Measurements from ENCODE around the gene SPAG16.

DNA sequence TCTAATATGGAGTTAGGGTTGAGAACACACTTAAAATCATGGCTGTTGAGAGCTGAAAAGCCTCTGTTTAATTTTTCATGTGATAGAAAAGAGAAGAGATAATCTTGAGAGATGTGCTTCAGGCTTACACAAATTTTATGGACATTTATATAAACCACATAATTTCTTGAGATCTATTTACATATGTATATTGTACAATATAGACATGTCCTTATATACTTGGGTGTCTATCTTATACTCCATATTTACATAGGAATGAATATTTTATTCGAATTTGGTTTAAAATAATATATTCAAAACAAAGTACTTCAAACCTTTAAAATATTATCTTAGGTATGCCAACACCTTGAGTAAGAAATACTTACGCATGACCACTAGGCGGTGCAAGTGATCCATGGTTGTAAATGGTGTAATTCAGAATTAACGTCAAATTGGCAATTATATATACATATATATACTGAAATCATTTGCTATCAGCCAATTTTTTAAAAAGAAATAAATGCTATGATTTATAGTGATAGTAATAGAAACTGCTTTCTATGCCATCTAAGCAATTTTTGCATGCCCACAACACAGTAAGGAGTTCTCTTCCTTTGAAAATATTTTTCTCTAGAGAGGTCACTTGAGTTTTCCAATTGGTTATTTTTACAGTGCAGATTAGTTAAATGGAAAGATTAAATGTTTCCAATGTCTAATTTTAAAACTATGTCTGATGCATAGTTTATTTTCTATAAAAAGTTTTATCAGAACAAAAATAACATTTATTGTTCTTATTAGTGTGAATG, 37.6 kb upstream of the SPAG16 start:
- TF ChIP-seq EZH2phosphoT487 (IDR thresholded peaks at IDR 0.05; ENCODE audit: borderline replicate concordance, low read depth) = no peak
- TF ChIP-seq SIN3A (IDR thresholded peaks at IDR 0.05; ENCODE audit: borderline replicate concordance, low read depth, low read length) = no peak
- TF ChIP-seq, protein P1, sequence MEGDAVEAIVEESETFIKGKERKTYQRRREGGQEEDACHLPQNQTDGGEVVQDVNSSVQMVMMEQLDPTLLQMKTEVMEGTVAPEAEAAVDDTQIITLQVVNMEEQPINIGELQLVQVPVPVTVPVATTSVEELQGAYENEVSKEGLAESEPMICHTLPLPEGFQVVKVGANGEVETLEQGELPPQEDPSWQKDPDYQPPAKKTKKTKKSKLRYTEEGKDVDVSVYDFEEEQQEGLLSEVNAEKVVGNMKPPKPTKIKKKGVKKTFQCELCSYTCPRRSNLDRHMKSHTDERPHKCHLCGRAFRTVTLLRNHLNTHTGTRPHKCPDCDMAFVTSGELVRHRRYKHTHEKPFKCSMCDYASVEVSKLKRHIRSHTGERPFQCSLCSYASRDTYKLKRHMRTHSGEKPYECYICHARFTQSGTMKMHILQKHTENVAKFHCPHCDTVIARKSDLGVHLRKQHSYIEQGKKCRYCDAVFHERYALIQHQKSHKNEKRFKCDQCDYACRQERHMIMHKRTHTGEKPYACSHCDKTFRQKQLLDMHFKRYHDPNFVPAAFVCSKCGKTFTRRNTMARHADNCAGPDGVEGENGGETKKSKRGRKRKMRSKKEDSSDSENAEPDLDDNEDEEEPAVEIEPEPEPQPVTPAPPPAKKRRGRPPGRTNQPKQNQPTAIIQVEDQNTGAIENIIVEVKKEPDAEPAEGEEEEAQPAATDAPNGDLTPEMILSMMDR (IDR thresholded peaks at IDR 0.05) = peak; percentile 87
- no peak for TF ChIP-seq RCOR1 (IDR thresholded peaks at IDR 0.05; ENCODE audit: low read length)
- no peak for TF ChIP-seq RXRA (IDR thresholded peaks at IDR 0.05; ENCODE audit: borderline replicate concordance, low read depth)
- TF ChIP-seq, protein P2, sequence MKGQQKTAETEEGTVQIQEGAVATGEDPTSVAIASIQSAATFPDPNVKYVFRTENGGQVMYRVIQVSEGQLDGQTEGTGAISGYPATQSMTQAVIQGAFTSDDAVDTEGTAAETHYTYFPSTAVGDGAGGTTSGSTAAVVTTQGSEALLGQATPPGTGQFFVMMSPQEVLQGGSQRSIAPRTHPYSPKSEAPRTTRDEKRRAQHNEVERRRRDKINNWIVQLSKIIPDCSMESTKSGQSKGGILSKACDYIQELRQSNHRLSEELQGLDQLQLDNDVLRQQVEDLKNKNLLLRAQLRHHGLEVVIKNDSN (IDR thresholded peaks at IDR 0.05; ENCODE audit: borderline replicate concordance, low read depth) = no peak
- no peak for TF ChIP-seq POLR2AphosphoS5 (IDR thresholded peaks at IDR 0.05; ENCODE audit: low read depth, low read length)
- TF ChIP-seq ELF1 (IDR thresholded peaks at IDR 0.05) = no peak
- no peak for TF ChIP-seq YY1 (IDR thresholded peaks at IDR 0.05; ENCODE audit: low read depth)
- TF ChIP-seq SMC3 (IDR thresholded peaks at IDR 0.05; ENCODE audit: low read depth, low read length) = peak; percentile 35
- TF ChIP-seq RFX5 (IDR thresholded peaks at IDR 0.05; ENCODE audit: low read length) = no peak
- TF ChIP-seq FOXM1 (IDR thresholded peaks at IDR 0.05; ENCODE audit: low read depth) = no peak
- TF ChIP-seq, protein P3, sequence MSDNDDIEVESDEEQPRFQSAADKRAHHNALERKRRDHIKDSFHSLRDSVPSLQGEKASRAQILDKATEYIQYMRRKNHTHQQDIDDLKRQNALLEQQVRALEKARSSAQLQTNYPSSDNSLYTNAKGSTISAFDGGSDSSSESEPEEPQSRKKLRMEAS (IDR thresholded peaks at IDR 0.05; ENCODE audit: low read depth) = no peak
- TF ChIP-seq, protein P4, sequence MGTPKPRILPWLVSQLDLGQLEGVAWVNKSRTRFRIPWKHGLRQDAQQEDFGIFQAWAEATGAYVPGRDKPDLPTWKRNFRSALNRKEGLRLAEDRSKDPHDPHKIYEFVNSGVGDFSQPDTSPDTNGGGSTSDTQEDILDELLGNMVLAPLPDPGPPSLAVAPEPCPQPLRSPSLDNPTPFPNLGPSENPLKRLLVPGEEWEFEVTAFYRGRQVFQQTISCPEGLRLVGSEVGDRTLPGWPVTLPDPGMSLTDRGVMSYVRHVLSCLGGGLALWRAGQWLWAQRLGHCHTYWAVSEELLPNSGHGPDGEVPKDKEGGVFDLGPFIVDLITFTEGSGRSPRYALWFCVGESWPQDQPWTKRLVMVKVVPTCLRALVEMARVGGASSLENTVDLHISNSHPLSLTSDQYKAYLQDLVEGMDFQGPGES (IDR thresholded peaks at IDR 0.05; ENCODE audit: low read depth, low read length) = no peak
